SHP77 treated with DMSO at 0.1 percent for 48 hours (cell line): ENCODE data around the gene IBA57.

Experiments
- DNase-seq: peaks from one replicate; lab custom pipeline; 2025; lab: John Stamatoyannopoulos, UW

Gene IBA57

GRCh38 chr1:228156941-228157728, 8.5 kb upstream of the IBA57 start:
- no peak for DNase-seq

- no peak for DNase-seq
Measured at GRCh38 chr1:228157729-228158126, 7.9 kb upstream of the IBA57 start.

- DNase-seq: no peak
Measured at GRCh38 chr1:228158151-228159007, 7.2 kb upstream of the IBA57 start.

- DNase-seq: no peak
Measured at GRCh38 chr1:228159008-228159665, 6.5 kb upstream of the IBA57 start.

- no peak for DNase-seq
Measured at GRCh38 chr1:228160201-228160761, 5.3 kb upstream of the IBA57 start.

GRCh38 chr1:228161362-228161761, 4.2 kb upstream of the IBA57 start:
- DNase-seq: no peak

- no peak for DNase-seq
Measured at GRCh38 chr1:228161866-228162265, 3.7 kb upstream of the IBA57 start.

GRCh38 chr1:228162286-228163006, 3.2 kb upstream of the IBA57 start:
- DNase-seq: no peak

GRCh38 chr1:228163007-228163753, 2.4 kb upstream of the IBA57 start:
- no peak for DNase-seq

GRCh38 chr1:228163776-228164519, 1.7 kb upstream of the IBA57 start:
- no peak for DNase-seq

- no peak for DNase-seq
Measured at GRCh38 chr1:228164561-228165371, 838 bp upstream of the IBA57 start.

GRCh38 chr1:228166170-228166936, 749 bp downstream of the IBA57 start:
- DNase-seq: peak; percentile 49

GRCh38 chr1:228168563-228169270, 3.1 kb downstream of the IBA57 start:
- no peak for DNase-seq

- no peak for DNase-seq
Measured at GRCh38 chr1:228169345-228169744, 3.7 kb downstream of the IBA57 start.

- no peak for DNase-seq
Measured at GRCh38 chr1:228170666-228171065, 5.1 kb downstream of the IBA57 start.

- no peak for DNase-seq
Measured at GRCh38 chr1:228171221-228171891, 5.8 kb downstream of the IBA57 start.
